HG03196 (cell line): ENCODE data around the gene KIAA1328.
"Not testable (repeated sequence)": the region's sequence is repeated elsewhere in the genome, so short reads cannot be mapped to it uniquely, and the experiment has no call there.

Source experiments
- ATAC-seq: cut with Tn5 transposase; IDR thresholded peaks from one replicate; pipeline ENCODE4 v1.9.1; 2021; ENCODE audit not compliant: unreplicated experiment

Gene KIAA1328

GRCh38 chr18:36885981-36886380 is 57.1 kb downstream of the KIAA1328 start:
- no peak for ATAC-seq

DNA sequence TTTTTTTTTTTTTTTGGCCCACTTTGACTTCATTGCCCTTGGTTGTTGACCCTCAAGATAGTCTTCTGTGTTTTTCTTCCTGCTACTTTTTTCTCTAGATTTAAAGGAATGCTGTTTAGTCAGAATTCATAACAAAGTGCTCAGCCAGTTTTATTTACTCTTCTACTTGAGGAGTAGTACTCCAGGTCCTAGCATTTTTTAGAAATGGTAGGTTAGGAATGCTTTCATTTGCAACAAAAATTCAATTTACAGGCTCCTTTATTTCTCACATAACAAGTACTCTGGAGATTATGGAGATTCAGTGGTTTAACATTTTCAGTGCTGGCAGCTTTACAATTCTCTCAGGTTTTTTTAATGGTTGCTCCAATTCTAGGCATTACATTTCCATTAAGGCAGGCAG is 58.2 kb downstream of the KIAA1328 start:
- ATAC-seq = no peak

DNA sequence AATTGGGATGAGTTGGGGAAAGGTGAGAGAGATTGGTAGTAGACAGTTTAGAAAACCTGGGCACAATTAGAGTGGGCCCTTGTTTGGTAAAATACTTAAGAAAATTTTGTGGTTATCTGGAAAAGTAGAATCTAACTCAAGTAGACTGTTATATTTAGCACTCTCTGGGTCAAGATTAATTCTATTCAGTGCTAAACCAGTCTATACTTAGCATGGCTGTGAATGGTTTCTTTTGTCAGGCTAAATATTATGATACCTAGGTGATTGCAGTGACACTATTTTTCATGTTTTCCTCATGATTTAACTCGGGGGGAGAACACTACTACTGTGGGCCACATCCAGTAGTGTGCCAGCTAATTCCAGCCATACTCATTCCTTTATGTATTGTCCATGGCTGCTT is 58.9 kb downstream of the KIAA1328 start:
- ATAC-seq = no peak

GRCh38 chr18:36888778-36889177 is 59.9 kb downstream of the KIAA1328 start:
- no peak for ATAC-seq

DNA sequence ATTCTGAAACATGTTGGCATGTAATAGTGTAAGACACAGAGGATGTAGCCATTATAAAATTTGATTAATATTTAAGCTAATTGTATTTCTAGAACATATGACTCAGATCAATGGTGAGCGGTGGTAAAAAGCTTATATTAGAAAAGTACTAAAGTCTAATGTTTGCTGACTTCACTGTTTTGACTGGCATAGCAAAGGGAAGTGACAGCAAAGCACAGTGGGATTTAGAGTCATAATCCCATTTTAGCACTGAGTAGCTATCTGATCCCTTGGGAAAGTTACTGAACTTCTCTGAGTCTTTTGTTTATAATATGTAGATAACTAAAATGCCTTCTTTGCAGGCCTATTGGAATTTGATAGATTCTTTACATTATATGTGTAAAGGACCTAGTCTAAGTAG is 60.4 kb downstream of the KIAA1328 start:
- ATAC-seq = no peak

DNA sequence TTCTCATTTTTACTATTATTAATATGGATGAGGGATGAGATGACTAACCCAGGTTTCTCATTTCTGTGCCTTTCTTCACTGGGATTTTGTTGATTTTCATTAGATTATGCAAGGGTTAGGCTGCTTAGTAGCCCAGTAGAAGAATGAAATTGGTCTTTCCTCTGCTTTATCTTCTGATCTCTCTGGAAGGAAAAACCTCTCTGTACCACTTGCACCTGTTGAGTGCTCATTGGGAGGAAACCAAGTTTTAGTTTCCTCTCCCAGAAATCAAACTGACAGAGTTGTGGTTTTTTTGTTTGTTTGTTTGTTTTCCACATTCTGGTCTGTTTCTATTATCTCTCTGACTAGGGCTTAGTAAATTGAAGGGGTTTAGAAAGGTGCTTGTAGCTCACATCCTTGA is 60.8 kb downstream of the KIAA1328 start:
- no peak for ATAC-seq

- ATAC-seq = no peak
Observed at GRCh38 chr18:36890598-36890997, 61.7 kb downstream of the KIAA1328 start.

- no peak for ATAC-seq
Observed at GRCh38 chr18:36893227-36893626, 64.3 kb downstream of the KIAA1328 start.

DNA sequence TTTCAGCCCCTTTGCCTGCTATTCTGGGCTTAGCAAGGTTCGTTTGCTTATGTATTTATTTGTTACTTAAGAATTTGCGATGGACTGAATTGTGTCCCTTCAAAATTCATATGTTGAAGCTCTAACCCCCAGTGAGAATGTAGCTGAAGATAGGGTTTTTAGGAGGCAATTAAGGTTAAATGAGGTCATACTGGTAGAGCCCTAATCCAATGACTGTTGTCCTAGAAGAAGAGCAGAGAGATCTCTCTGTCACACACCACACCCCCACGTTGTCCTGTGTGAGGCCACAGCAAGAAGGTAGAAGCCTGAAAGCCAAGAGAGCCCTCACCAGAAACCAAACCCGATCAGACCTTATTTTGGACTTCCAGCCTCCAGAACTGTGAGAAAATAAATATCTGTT is 66.7 kb downstream of the KIAA1328 start:
- no peak for ATAC-seq

GRCh38 chr18:36897253-36897652 is 68.3 kb downstream of the KIAA1328 start:
- ATAC-seq = no peak

- no peak for ATAC-seq
Observed at GRCh38 chr18:36899289-36899688, 70.4 kb downstream of the KIAA1328 start.

DNA sequence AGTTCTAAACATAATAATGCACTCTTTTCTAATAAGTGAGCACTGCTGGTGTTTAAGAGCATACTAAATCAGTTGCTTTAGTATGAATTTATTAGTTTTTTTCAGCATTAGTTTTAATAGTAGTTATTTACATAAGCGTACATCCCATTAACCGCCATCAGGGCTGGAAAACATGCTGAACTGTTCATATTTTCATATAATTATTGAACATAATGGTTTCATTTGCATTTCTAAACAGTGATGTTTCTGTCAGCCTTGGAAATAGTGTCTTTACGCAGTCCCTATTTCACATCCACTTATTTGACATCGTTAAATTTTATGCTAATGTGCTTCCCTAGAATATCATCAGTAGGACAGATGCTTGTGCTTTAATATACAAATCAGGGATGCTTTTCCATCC is 71.5 kb downstream of the KIAA1328 start:
- ATAC-seq = no peak

DNA sequence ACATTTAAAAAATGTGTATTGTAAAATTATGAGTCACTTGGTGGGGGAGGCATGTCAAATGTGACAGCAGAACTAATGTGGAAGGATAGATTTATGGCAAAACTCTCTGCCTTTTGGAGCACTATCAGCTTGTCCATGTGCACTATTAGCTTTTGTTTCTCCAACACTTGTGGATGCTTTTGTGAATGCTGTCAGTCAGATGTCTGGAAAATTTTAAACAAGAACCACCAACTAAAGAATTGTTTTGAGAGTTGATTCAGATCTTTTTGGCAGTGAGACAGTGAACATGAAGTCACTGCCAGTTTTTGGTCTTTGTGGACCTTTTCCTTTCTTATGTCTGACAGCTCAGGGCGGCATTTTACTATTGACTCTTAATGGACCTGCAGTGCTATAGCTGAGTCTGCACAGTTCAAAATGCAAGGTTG is 72.4 kb downstream of the KIAA1328 start:
- no peak for ATAC-seq

GRCh38 chr18:36903215-36903928 is 74.4 kb downstream of the KIAA1328 start:
- no peak for ATAC-seq

- ATAC-seq = no peak
Observed at GRCh38 chr18:36905571-36905970, 76.6 kb downstream of the KIAA1328 start.

DNA sequence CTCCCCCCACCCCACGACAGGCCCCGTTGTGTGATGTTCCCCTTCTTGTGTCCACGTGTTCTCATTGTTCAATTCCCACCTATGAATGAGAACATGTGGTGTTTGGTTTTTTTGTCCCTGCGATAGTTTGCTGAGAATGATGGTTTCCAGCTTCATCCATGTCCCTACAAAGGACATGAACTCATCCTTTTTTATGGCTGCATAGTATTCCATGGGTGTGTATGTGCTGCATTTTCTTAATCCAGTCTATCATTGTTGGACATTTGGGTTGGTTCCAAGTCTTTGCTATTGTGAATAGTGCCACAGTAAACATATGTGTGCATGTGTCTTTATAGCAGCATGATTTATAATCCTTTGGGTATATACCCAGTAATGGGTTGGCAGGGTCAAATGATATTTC is 80.4 kb downstream of the KIAA1328 start:
- not testable (repeated sequence) for ATAC-seq

DNA sequence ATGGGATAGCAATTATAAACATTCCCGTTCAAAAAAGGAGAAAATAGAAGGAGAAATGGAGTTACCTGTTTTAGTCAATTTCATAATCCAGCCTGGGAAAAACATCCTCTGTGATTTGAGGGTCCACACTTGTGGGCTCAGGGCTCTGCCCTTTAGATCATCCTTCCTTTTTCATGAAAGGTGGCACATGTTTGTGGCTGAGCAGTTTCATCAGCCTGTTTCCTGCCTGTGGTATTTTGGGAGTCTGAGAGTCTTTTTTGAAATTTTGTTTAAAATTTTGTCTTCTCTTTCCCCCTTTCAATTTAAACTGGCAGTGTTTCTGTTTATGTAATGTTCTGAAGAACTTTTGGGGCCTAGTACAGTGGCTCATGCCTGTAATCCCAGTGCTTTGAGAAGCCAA is 84.0 kb downstream of the KIAA1328 start:
- no peak for ATAC-seq

GRCh38 chr18:36917907-36918306 is 89.0 kb downstream of the KIAA1328 start:
- no peak for ATAC-seq

- no peak for ATAC-seq
Observed at GRCh38 chr18:36929601-36930000, 100.7 kb downstream of the KIAA1328 start.

DNA sequence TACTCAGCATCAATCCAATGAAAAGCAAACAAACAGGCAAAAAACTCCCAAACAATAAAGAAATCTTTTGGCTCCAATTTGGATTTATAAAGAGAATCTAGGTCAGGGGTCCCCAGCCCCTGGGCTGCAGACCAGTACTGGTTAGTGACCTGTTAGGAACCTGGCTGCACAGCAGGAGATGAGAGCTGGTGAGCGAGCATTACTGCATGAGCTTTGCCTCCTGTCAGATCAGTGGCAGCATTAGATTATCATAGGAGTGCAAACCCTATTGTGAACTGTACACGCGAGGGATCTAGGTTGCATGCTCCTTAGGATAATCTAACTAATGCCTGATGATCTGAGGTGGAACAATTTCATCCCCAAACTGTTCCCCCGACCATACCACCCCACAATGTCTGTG is 102.2 kb downstream of the KIAA1328 start:
- no peak for ATAC-seq

DNA sequence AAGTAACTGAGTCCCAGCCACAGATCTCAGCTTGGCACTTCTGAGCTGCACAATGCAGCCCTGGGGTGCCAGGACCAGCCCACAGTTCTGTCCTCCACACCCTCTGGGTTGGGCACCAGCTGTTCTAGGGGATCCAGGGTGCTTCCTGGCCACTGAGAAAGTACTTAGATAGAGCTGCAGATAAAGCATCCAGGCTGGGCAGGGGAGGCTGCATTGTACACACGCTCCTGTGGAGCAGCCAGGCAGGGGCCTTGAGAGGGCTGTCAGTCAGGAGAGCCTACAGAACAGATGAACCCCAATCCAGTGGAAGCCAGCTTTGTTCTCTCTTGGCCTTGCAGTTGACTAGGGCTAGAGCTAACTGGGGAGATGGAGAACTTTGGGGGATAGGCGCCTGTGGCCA is 104.6 kb downstream of the KIAA1328 start:
- no peak for ATAC-seq

GRCh38 chr18:36934884-36935283 is 106.0 kb downstream of the KIAA1328 start:
- no peak for ATAC-seq

GRCh38 chr18:36942264-36942663 is 113.3 kb downstream of the KIAA1328 start:
- ATAC-seq = no peak
